ENCODE results near the gene FAM47E. TPM values are rescaled to one million over a fixed set of nuclear protein-coding genes. Genes with fewer than 3 reads are reported as not detected.
A peak's percentile ranks its signal among the peaks of the same experiment; 100 is the strongest.

The FAM47E gene
- 1 to 10 TPM in 3 of 4 donors, under 1 TPM in 1; 0.56 to 6.8 (median 3.8) TPM for total RNA-seq

DNA sequence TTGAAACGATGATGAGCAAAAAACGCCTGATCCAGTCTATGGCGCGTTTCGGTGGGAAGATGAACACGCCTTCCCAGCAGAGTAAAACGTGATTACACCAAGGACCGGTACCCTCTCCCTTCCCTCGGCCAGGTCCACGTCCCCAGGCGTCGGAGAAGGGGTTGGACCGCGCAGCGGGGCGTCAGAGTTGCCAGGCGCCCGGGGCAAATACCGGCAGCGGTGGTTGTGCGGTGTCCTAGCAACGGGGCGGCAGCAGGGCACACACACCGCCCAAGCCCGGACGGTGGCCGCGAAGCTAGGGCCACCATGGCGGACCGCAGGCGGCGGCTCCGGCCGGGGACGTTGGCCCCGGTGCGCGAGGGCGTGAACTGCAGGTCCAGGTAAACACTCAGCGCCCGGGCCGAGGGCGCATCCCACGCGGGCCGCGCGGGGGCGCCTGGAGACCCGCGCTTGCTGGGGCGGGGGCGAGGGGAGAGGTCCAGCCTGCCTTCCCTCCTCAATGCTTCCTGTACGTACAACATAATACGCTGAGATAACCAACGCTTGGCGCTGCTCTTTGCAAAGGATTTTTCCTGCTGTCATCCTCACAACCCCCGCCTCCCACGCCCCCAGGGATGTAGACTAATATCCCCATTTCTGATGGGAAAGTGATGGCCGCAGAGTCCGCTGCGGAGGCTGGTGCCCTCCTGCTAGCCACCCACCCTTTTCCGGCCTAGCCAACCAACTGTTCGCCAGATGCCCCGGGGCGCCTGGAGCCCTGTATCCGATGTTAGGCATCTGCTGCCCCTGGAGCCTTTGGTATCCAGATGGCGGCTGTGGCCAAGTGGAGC lies at the start of gene FAM47E:
TSS of gene FAM47E (plus strand) at position 281 of the 830 bp plus-strand sequence. CDS start at position 307, 26 bp downstream.
- intact Hi-C loops (cut with DNase I; ENCODE audit: low total_unique reads) = loop anchor here (1.0 to 10.0 kb wide), 4 partner anchors 50 to 259 kb away; partner anchors contain the start of gene SDAD1
- Histone ChIP-seq H3K9me3 (no peaks in the 10 kb centered on the region), H3K36me3 (no peaks in the 10 kb centered on the region), H3K27ac (peak within 1 kb of the TSS; percentile 73 to 90 (median 78)), H3K4me3 (peak within 1 kb of the TSS; percentile 63 to 84 (median 65)), H3K4me1 (peaks cover 3 to 8% of the 10 kb centered on the region in 2 donors), H3K27me3 (no peaks in the 10 kb centered on the region)
- in situ Hi-C loops (cut with MboI; ENCODE audit: low sequenced_read_pairs in 4 of 4) = loop anchor here in 1 of 4 donors (25.0 kb wide), 1 partner anchor 261 kb away; no protein-coding TSS in a partner anchor
- DNase-seq = peak; percentile 73 to 85
- TF ChIP-seq POLR2A (IDR thresholded peaks at IDR 0.05) (peak; percentile 14 to 52), CTCF (IDR thresholded peaks at IDR 0.05 in 4 of 5, conservative IDR thresholded peaks at IDR 0.05 in 1 of 5) (peak; percentile 38 to 63 (median 53))
- ATAC-seq = peak; percentile 89 to 92

DNA sequence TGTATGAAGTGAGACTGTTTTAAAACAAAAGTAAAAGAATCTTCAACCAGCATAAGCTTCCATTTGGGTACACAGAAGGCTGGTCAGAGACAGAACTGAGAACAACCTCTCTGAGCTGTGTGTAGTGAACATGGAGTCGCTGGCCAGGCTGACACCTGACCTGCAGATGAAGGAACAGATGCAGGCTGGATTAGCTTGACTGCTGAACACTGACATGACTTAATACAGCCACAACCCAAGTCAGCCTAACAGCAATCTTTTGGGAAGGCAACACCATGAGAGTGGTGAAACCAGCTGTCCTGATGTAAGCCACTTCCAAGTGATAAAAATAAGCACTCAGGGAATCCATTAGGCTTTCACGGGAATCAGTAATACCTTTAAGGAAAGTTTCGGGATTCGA lies 48.0 kb upstream of the FAM47E start:
- H3K27me3 ChIP-seq = no peaks in the 10 kb centered on the region
- in situ Hi-C loops (cut with MboI; ENCODE audit: low sequenced_read_pairs in 4 of 4) = no loop called here
- ATAC-seq = peak; percentile 62 to 67
- no peaks in the 10 kb centered on the region for H3K36me3 ChIP-seq
- TF ChIP-seq CTCF (IDR thresholded peaks at IDR 0.05 in 4 of 5, conservative IDR thresholded peaks at IDR 0.05 in 1 of 5) (no peak), POLR2A (IDR thresholded peaks at IDR 0.05) (no peak)
- H3K4me3 ChIP-seq = peak overlapping the region in 2 of 4 donors; percentile 0 to 11
- peak; percentile 75 to 89 for DNase-seq
- intact Hi-C loops (cut with DNase I; ENCODE audit: low total_unique reads) = no loop called here
- H3K4me1 ChIP-seq = peaks cover 96 to 98% of the 10 kb centered on the region in 2 donors
- H3K9me3 ChIP-seq = no peaks in the 10 kb centered on the region
- peak overlapping the region; percentile 90 to 97 (median 96) for H3K27ac ChIP-seq

- Histone ChIP-seq H3K4me1 (peaks cover 96 to 98% of the 10 kb centered on the region in 2 donors), H3K27ac (peak overlapping the region; percentile 90 to 97 (median 96)), H3K27me3 (no peaks in the 10 kb centered on the region), H3K36me3 (no peaks in the 10 kb centered on the region), H3K4me3 (no peak overlapping the region), H3K9me3 (no peaks in the 10 kb centered on the region)
- DNase-seq (no peak), ATAC-seq (no peak)
- TF ChIP-seq CTCF (IDR thresholded peaks at IDR 0.05 in 4 of 5, conservative IDR thresholded peaks at IDR 0.05 in 1 of 5) (no peak), POLR2A (IDR thresholded peaks at IDR 0.05) (no peak)
- intact Hi-C loops (cut with DNase I; ENCODE audit: low total_unique reads) (no loop called here), in situ Hi-C loops (cut with MboI; ENCODE audit: low sequenced_read_pairs in 4 of 4) (no loop called here)
Measured at GRCh38 chr4:76204936-76205335, 46.6 kb upstream of the FAM47E start.

DNA sequence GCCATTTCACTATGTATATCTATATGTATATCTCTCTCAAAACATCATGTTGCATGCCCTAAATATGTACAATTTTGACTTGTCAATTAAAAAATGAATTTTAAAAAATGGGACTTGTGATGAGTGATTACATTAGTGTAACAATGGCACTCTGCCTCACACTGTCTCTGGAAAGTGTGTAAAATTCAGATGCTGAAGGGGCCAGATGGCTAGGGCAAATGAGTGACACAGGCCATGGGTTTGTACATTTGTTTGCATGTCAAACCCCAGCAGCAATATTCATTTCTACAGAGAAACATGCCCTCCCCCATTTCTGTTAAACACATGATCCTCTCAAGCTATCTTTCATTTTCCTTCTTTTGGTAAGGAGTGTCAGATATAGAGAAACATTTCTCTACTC lies 46.0 kb upstream of the FAM47E start:
- Histone ChIP-seq H3K27me3 (no peaks in the 10 kb centered on the region), H3K9me3 (no peaks in the 10 kb centered on the region), H3K36me3 (no peaks in the 10 kb centered on the region), H3K27ac (peak overlapping the region; percentile 90 to 97 (median 96)), H3K4me1 (peaks cover 96 to 98% of the 10 kb centered on the region in 2 donors), H3K4me3 (peak overlapping the region in 1 of 4 donors; percentile 6)
- TF ChIP-seq POLR2A (IDR thresholded peaks at IDR 0.05) = no peak
- no peak for TF ChIP-seq CTCF (IDR thresholded peaks at IDR 0.05 in 4 of 5, conservative IDR thresholded peaks at IDR 0.05 in 1 of 5)
- DNase-seq (no peak), ATAC-seq (no peak)
- intact Hi-C loops (cut with DNase I; ENCODE audit: low total_unique reads) (no loop called here), in situ Hi-C loops (cut with MboI; ENCODE audit: low sequenced_read_pairs in 4 of 4) (no loop called here)

Data from gastrocnemius medialis (tissue), 4 donors.